Activated naive CD8-positive, alpha-beta T cell treated with anti-CD3 and anti-CD28 coated beads, Interleukin-2, amount 50 U/mL, for 24 hours (primary cell): ENCODE results near the gene IQGAP1.
"Not testable (repeated sequence)": the region's sequence is repeated elsewhere in the genome, so short reads cannot be mapped to it uniquely, and the experiment has no call there.

Source experiments
- ATAC-seq: fragments of 150-1000 bp; cut with Tn5 transposase; one replicate; pipeline ENCODE4 v1.10.0; 2021
- DNase-seq: peaks from one replicate; pipeline ENCODE4 v3.0.0; 2021
- H3K27ac Mint-ChIP-seq: one replicate; pipeline ENCODE4 v1.8.0; 2021; ENCODE audit warnings: mild to moderate bottlenecking, mixed read lengths
- H3K27me3 Mint-ChIP-seq: one replicate; pipeline ENCODE4 v1.8.0; 2021; ENCODE audit warnings: mixed read lengths
- H3K36me3 Mint-ChIP-seq: one replicate; pipeline ENCODE4 v1.8.0; 2021; ENCODE audit warnings: low read depth, mixed read lengths
- H3K4me1 Mint-ChIP-seq: one replicate; pipeline ENCODE4 v1.8.0; 2021; ENCODE audit warnings: mixed read lengths
- H3K4me3 Mint-ChIP-seq: one replicate; pipeline ENCODE4 v1.8.0; 2021; ENCODE audit warnings: mild to moderate bottlenecking, moderate library complexity, mixed read lengths
- H3K9me3 Mint-ChIP-seq: one replicate; pipeline ENCODE4 v1.8.0; 2021; ENCODE audit warnings: mixed read lengths

IQGAP1 gene, protein sequence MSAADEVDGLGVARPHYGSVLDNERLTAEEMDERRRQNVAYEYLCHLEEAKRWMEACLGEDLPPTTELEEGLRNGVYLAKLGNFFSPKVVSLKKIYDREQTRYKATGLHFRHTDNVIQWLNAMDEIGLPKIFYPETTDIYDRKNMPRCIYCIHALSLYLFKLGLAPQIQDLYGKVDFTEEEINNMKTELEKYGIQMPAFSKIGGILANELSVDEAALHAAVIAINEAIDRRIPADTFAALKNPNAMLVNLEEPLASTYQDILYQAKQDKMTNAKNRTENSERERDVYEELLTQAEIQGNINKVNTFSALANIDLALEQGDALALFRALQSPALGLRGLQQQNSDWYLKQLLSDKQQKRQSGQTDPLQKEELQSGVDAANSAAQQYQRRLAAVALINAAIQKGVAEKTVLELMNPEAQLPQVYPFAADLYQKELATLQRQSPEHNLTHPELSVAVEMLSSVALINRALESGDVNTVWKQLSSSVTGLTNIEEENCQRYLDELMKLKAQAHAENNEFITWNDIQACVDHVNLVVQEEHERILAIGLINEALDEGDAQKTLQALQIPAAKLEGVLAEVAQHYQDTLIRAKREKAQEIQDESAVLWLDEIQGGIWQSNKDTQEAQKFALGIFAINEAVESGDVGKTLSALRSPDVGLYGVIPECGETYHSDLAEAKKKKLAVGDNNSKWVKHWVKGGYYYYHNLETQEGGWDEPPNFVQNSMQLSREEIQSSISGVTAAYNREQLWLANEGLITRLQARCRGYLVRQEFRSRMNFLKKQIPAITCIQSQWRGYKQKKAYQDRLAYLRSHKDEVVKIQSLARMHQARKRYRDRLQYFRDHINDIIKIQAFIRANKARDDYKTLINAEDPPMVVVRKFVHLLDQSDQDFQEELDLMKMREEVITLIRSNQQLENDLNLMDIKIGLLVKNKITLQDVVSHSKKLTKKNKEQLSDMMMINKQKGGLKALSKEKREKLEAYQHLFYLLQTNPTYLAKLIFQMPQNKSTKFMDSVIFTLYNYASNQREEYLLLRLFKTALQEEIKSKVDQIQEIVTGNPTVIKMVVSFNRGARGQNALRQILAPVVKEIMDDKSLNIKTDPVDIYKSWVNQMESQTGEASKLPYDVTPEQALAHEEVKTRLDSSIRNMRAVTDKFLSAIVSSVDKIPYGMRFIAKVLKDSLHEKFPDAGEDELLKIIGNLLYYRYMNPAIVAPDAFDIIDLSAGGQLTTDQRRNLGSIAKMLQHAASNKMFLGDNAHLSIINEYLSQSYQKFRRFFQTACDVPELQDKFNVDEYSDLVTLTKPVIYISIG (N-terminal part only)

DNA sequence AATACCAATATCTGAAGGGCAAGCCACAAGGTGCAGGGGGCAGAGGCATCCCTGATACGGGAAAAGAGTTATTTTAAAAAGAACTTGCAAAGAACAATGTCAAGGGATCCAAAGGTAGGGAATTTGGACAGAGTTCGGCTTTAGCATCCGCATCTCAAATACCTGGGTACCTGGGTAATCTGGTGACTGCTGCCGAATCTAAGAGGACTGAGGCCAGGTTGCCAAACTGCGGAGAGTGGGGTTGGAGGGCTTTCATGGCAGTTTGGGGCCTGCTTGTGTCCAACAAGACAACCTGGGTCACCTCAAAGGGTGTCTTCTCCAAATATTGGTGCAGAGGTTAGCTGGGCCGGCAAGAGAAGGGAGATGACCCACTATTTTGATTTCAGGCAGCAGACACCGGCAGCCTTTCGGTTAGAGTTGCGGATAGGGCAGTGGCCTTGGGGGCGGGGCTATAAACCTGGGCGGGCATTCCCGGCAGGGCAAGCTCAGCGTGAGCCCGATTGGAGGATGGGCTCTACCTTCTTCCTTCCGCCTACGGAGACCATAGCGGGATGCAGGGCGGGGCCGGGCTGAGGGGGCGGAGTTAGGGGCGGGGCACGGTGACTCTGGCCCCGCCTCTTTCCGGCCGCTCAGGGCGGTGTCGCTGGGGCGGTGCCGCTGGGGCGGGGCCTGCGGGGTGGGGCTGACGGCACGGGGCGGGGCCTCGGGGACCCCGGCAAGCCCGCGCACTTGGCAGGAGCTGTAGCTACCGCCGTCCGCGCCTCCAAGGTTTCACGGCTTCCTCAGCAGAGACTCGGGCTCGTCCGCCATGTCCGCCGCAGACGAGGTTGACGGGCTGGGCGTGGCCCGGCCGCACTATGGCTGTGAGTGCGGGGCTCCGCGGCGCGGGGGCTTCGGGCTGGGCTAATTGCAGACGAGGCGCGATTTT lies at the start of gene IQGAP1:
TSS of gene IQGAP1 (plus strand) at position 709 of the 928 bp plus-strand sequence. CDS start at position 809, 100 bp downstream.
- Mint-ChIP-seq H3K36me3 (peaks cover 33% of the 10 kb centered on the region), H3K4me1 (peaks cover 43% of the 10 kb centered on the region), H3K27ac (peak within 1 kb of the TSS; percentile 83), H3K27me3 (no peaks in the 10 kb centered on the region), H3K9me3 (no peaks in the 10 kb centered on the region), H3K4me3 (peak within 1 kb of the TSS; percentile 88)
- peak; percentile 95 for ATAC-seq
- peak; percentile 98 for DNase-seq

GRCh38 chr15:90338532-90338931 lies 49.5 kb upstream of the IQGAP1 start:
- DNase-seq, result no peak
- Mint-ChIP-seq H3K9me3 (no peaks in the 10 kb centered on the region), H3K27ac (no peak overlapping the region), H3K27me3 (no peaks in the 10 kb centered on the region), H3K4me3 (no peak overlapping the region), H3K4me1 (peaks cover 18% of the 10 kb centered on the region), H3K36me3 (no peaks in the 10 kb centered on the region)
- ATAC-seq, result no peak

GRCh38 chr15:90340345-90340744 lies 47.7 kb upstream of the IQGAP1 start:
- ATAC-seq, result no peak
- H3K27me3 Mint-ChIP-seq, result no peaks in the 10 kb centered on the region
- no peak for DNase-seq
- H3K4me3 Mint-ChIP-seq, result no peak overlapping the region
- no peaks in the 10 kb centered on the region for H3K36me3 Mint-ChIP-seq
- H3K9me3 Mint-ChIP-seq, result no peaks in the 10 kb centered on the region
- H3K27ac Mint-ChIP-seq, result no peak overlapping the region
- H3K4me1 Mint-ChIP-seq, result peaks cover 18% of the 10 kb centered on the region

DNA sequence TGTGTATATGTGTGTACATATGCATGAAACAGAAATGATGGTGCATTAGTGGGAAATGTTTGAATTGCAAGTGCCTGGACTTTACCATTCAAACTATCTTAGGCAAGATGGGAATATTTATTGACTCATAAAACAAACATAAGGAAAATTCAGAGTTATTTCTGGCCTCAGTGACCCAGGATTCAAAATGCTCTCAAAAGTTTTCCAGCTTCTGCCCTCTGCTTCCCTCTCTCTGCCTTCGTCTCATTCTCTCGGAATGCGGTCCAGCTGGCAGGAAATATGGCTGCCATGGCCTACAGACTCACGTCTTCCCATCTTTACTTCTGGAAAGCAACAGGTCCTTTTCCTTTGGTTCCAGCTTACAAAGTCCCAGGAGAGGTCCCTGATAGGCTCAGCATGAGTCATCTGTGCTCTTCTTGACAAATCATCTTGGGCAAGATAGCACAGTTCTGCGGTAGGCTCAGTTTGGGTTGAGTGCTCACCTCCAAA lies 44.7 kb upstream of the IQGAP1 start:
- Mint-ChIP-seq H3K4me3 (no peak overlapping the region), H3K27ac (no peak overlapping the region), H3K36me3 (no peaks in the 10 kb centered on the region), H3K9me3 (no peaks in the 10 kb centered on the region), H3K4me1 (peaks cover 11% of the 10 kb centered on the region), H3K27me3 (no peaks in the 10 kb centered on the region)
- DNase-seq (no peak), ATAC-seq (no peak)

DNA sequence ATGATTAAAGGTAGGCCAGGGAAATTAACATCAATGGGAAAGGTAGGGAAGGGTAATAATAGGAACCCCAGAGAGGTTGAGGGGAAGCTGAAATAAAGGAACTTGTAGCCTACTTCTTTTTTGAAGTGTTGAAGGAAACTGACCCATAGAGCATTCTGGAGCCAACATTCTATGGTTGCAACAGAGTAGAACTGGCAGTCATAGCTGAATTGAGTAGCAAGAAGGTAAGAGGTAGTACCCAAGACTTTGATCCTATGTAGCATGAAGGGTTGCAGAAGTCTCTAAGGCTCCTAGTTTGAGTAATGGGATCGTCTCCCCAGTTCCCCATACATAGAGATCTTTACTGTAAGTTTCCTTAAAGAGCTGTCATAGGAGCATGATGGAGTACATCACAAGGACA lies 43.4 kb upstream of the IQGAP1 start:
- H3K27ac Mint-ChIP-seq, result no peak overlapping the region
- H3K36me3 Mint-ChIP-seq, result no peaks in the 10 kb centered on the region
- H3K4me3 Mint-ChIP-seq, result no peak overlapping the region
- H3K27me3 Mint-ChIP-seq, result no peaks in the 10 kb centered on the region
- H3K9me3 Mint-ChIP-seq, result no peaks in the 10 kb centered on the region
- peaks cover 11% of the 10 kb centered on the region for H3K4me1 Mint-ChIP-seq
- DNase-seq (no peak), ATAC-seq (no peak)

- H3K36me3 Mint-ChIP-seq, result no peaks in the 10 kb centered on the region
- H3K4me3 Mint-ChIP-seq, result no peak overlapping the region
- ATAC-seq (no peak), DNase-seq (no peak)
- H3K27ac Mint-ChIP-seq, result no peak overlapping the region
- H3K9me3 Mint-ChIP-seq, result no peaks in the 10 kb centered on the region
- H3K4me1 Mint-ChIP-seq, result peaks cover 11% of the 10 kb centered on the region
- peaks cover 5% of the 10 kb centered on the region for H3K27me3 Mint-ChIP-seq
Measured at GRCh38 chr15:90345857-90346256, 42.2 kb upstream of the IQGAP1 start.

DNA sequence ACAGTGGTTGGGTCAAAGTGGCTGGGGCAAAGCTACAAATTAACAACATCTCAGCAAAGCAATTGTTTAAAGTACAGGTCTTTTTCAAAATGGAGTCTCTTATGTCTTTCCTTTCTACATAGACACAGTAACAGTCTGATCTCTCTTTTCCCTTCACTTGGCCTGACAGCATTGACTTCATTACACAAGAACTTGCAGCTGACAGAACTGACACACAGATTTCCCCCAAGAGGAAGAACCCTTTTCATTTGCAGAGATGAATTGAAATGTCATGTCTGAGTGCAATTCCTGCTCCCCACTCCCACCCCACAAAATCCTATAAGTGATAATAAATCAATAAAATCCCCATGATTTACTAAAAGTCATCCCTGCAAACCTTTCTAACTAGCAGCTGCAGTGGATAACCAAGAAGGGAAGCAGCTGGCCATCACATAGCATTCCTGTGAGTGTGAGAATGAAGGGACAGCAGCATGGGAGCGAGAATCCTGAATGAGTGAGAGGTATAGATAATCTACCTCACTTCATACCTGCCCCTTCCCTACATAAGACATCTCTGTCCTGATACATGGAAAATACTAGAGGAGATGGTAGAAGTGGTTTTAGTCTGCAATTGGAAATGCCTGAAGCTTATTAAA lies 40.5 kb upstream of the IQGAP1 start:
- not testable (repeated sequence) for H3K9me3 Mint-ChIP-seq, H3K27ac Mint-ChIP-seq, H3K4me3 Mint-ChIP-seq, DNase-seq, H3K27me3 Mint-ChIP-seq, H3K36me3 Mint-ChIP-seq, ATAC-seq
- H3K4me1 Mint-ChIP-seq, result peaks cover 14% of the 10 kb centered on the region

GRCh38 chr15:90348456-90348855 lies 39.6 kb upstream of the IQGAP1 start:
- no peak overlapping the region for H3K27ac Mint-ChIP-seq
- H3K4me1 Mint-ChIP-seq, result peaks cover 10% of the 10 kb centered on the region
- no peak overlapping the region for H3K4me3 Mint-ChIP-seq
- H3K36me3 Mint-ChIP-seq, result no peaks in the 10 kb centered on the region
- ATAC-seq, result no peak
- peaks cover 5% of the 10 kb centered on the region for H3K27me3 Mint-ChIP-seq
- no peak for DNase-seq
- H3K9me3 Mint-ChIP-seq, result no peaks in the 10 kb centered on the region

DNA sequence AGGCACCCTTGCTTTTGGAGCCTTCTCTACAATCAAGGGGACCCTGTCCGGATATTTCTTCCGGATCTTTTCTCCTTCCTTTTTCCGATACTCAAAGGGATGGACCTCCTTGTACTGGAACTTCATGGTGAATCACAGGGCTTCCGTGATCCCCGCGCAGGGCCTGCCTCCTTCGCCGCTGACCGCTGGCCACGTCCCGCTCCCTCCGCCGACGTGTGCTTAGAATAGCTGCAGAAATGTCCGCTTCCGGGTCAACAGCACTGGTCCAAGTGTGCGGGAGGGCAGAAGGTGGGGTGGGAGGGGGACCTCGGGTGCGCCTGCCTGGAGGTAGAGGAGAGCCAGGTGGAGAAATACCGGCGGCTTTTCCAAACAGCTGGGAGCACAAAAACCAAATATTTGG lies 39.0 kb upstream of the IQGAP1 start:
- Mint-ChIP-seq H3K27me3 (peaks cover 5% of the 10 kb centered on the region), H3K4me1 (peaks cover 10% of the 10 kb centered on the region), H3K4me3 (no peak overlapping the region), H3K9me3 (no peaks in the 10 kb centered on the region), H3K36me3 (no peaks in the 10 kb centered on the region), H3K27ac (no peak overlapping the region)
- DNase-seq (no peak), ATAC-seq (no peak)

DNA sequence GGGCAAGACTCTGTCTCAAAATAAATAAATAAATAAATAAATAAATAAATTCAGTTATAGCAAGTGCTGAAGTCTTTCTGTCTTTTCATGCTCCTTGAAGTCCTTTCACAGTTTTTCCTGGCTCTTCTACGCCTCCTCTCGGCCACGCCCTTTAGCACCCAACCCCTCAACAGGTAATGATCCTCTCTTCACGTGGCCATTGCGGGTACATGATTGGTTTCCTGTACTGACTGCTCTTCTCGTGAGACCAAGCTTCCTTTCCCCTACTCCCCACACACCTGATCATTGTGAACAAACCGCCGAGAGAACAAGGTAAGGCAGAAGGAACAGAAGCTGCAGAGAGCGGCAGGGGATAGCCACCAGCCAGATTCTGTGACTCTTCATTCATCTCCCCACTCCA lies 38.2 kb upstream of the IQGAP1 start:
- DNase-seq (no peak), ATAC-seq (no peak)
- Mint-ChIP-seq H3K4me3 (no peak overlapping the region), H3K9me3 (no peaks in the 10 kb centered on the region), H3K4me1 (peaks cover 10% of the 10 kb centered on the region), H3K27ac (no peak overlapping the region), H3K36me3 (no peaks in the 10 kb centered on the region), H3K27me3 (peaks cover 5% of the 10 kb centered on the region)

DNA sequence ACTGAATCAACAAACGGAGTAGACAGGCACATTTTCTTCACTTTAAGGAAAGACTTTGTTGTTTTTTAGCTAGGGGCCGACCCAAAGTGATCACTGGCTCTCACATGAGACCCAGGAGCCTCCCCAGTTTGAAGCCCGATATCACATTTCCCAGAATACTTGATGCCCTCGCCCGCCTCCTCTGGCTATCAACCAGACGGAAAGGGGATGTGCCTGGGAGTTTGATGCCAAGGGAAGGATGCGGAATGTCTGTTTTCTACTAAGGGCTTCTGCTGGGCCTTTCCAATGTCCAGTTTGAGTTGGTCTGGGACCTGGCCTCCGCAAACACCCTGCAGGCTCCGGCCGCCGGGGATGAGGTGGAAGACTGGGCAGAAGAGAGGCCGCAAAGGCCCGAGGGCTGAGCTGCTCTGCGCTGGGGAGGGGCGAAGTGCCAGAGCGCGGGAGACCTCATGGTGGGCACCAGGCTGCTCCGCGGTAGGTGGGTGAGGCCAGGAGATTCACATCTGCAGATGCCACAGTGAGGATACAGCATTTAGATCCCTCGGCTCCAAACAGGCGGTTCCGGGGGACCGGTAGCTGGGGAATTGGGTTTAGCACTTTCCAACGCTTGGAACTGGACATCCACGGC lies 36.4 kb upstream of the IQGAP1 start:
- Mint-ChIP-seq H3K27ac (peak overlapping the region; percentile 68), H3K4me1 (peaks cover 10% of the 10 kb centered on the region), H3K4me3 (peak overlapping the region; percentile 83), H3K9me3 (no peaks in the 10 kb centered on the region), H3K36me3 (no peaks in the 10 kb centered on the region), H3K27me3 (peaks cover 5% of the 10 kb centered on the region)
- DNase-seq, result no peak
- ATAC-seq, result peak; percentile 16

DNA sequence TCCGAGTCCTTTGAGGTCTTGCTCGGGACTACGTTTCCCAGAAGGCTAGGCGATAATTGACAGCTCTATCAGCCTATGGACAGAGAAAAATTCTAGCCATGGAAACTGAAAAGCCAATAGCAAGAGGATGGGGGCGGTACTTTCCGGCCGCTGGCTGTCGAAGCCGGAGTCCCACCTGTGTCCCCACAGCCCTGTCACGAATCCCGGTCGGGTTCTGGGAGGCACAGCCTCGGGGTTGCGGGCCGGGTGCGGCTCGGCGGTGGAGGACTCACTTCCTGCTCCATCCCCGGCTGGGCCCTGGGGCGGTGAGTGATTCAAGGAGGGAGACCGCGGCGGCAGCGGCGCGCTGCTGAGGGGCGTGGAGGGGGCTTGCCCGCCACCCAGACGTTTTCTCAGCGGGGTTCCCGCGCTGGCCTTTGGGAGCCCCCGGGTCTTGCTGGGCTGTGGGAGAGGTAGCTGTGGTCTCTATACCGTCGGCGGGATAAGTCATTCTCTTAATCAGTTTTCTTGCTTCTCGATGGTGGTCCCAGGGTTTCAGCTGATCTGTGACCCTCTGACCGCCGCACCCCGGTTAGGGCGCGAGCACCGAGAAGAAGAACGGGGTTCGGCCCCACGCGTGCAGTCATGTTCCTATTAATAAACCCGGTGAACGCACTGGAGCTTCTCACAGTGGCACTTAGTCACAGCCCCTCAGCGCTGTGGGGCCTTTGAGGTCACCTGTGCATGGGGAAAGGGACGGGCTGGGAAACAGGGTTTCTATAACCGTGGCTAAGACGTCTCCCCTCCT lies 35.7 kb upstream of the IQGAP1 start, which contains the start of gene ZNF774:
TSS of gene ZNF774 (plus strand) at position 178 of the 787 bp plus-strand sequence. CDS start 2,377 bp downstream, outside the sequence.
- Mint-ChIP-seq H3K27me3 (peaks cover 5% of the 10 kb centered on the region), H3K36me3 (no peaks in the 10 kb centered on the region), H3K27ac (peak within 1 kb of the TSS; percentile 68), H3K4me1 (peaks cover 10% of the 10 kb centered on the region), H3K4me3 (peak within 1 kb of the TSS; percentile 83), H3K9me3 (no peaks in the 10 kb centered on the region)
- peak; percentile 90 for DNase-seq
- ATAC-seq, result peak; percentile 98
